ENCODE measurements around the gene IL18RAP.

Gene IL18RAP

GRCh38 chr2:102463160-102463559 lies 40.2 kb downstream of the IL18RAP start:
- no peak for DNase-seq

- no peak for DNase-seq
Measured at GRCh38 chr2:102470168-102470567, 47.2 kb downstream of the IL18RAP start.

GRCh38 chr2:102473020-102473419 lies 50.1 kb downstream of the IL18RAP start, which contains the start of gene SLC9A4:
SLC9A4 (plus strand) TSS chr2:102473226; CDS start chr2:102473760, 534 bp downstream.
- peak; percentile 35 for DNase-seq

GRCh38 chr2:102473631-102474030 lies 50.7 kb downstream of the IL18RAP start:
- DNase-seq: no peak

GRCh38 chr2:102474785-102475184 lies 51.8 kb downstream of the IL18RAP start:
- no peak for DNase-seq

GRCh38 chr2:102478686-102479470 lies 55.9 kb downstream of the IL18RAP start:
- no peak for DNase-seq

GRCh38 chr2:102480285-102481195 lies 57.6 kb downstream of the IL18RAP start:
- DNase-seq: no peak

GRCh38 chr2:102481931-102482330 lies 59.0 kb downstream of the IL18RAP start:
- DNase-seq: no peak

GRCh38 chr2:102483086-102483485 lies 60.1 kb downstream of the IL18RAP start:
- no peak for DNase-seq

- DNase-seq: no peak
Measured at GRCh38 chr2:102484310-102485061, 61.5 kb downstream of the IL18RAP start.

GRCh38 chr2:102485147-102485785 lies 62.3 kb downstream of the IL18RAP start:
- DNase-seq: no peak

GRCh38 chr2:102486941-102487702 lies 64.2 kb downstream of the IL18RAP start:
- DNase-seq: no peak

- peak; percentile 69 for DNase-seq
Measured at GRCh38 chr2:102487761-102488462, 65.0 kb downstream of the IL18RAP start.

- no peak for DNase-seq
Measured at GRCh38 chr2:102489646-102490045, 66.7 kb downstream of the IL18RAP start.

- no peak for DNase-seq
Measured at GRCh38 chr2:102492006-102492405, 69.0 kb downstream of the IL18RAP start.

- no peak for DNase-seq
Measured at GRCh38 chr2:102494570-102494969, 71.6 kb downstream of the IL18RAP start.

- no peak for DNase-seq
Measured at GRCh38 chr2:102498414-102498813, 75.5 kb downstream of the IL18RAP start.

- DNase-seq: no peak
Measured at GRCh38 chr2:102499558-102499957, 76.6 kb downstream of the IL18RAP start.

All from EL (cell line).